ENCODE data around the gene FANCI. TPM values are rescaled to one million over a fixed set of nuclear protein-coding genes. Genes with fewer than 3 reads are reported as not detected.
A peak's percentile ranks its signal among the peaks of the same experiment; 100 is the strongest.

The FANCI gene
- total and polyA plus RNA-seq, 2 of the 13 experiments (the other 11 are each of a cell fraction or from before 2014, with no cell fraction given): 15.7 to 68.8 TPM

DNA sequence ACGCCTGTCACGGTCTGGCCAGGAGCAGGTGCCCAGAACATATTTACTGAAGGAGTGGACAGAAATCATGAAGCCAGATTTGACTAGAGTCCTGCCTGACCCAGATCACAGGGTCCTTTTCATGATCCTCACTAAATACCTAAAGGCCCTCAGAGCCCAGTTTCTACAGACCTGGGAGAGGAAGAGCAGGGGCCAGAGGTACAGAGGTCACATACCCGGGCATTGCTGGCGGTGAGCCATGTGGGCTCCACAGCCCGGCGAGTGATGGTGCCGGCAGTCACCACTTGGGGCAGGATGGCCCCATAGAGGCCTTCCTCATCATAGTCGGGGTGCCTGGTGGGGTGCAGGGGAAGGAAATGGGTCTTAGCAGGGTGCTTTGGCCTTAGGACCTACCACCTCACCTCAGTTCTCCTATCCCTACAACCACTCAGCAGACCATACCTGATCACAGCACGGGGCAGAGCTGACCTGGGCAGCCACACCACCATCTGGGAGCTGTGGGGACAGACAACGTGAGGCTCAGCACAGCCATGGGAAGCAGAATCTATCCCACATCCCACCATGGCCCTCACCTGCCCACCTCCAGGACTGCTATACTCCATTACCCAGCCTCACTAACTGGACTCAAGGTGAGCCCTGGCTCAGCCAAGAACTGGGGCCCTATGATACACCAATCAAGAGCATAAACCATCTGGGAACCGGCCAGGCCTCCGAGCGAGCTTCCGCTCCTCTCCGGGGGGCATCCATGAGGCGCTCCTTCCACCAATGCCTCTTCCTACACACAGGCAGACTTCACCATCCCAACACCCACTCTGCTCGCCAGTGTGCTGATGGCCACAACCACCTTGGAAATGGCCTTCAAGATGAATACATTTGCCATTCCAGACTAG, 78.0 kb downstream of the FANCI start (continued):
- TF ChIP-seq CTCF (CRISPR knock-in tag; IDR thresholded peaks at IDR 0.05) (peak; percentile 71), SMAD9 (CRISPR knock-in tag; IDR thresholded peaks at IDR 0.05) (no peak), POLR2AphosphoS5 (IDR thresholded peaks at IDR 0.05; ENCODE audit: low read depth, low read length) (no peak), HMGXB4 (CRISPR knock-in tag; IDR thresholded peaks at IDR 0.05; ENCODE audit: borderline replicate concordance in 1 of 2, low read depth in 1 of 2) (peak in 1 of 2 experiments; percentile 20; a peak in 1 of 4 replicates), ZSCAN21 (CRISPR knock-in tag; IDR thresholded peaks at IDR 0.05; ENCODE audit: borderline replicate concordance) (no peak), THAP11 (CRISPR knock-in tag; IDR thresholded peaks at IDR 0.05) (no peak), NCOR1 (IDR thresholded peaks at IDR 0.05; ENCODE audit: borderline replicate concordance, low read length) (peak; percentile 57; the same call in 1 of the 2 replicates), ZNF430 (CRISPR knock-in tag; IDR thresholded peaks at IDR 0.05) (no peak), ZNF709 (CRISPR knock-in tag; IDR thresholded peaks at IDR 0.05) (no peak), RXRB (CRISPR knock-in tag; IDR thresholded peaks at IDR 0.05; ENCODE audit: borderline replicate concordance) (peak; percentile 64; the same call in 1 of the 2 replicates), PAXIP1 (CRISPR knock-in tag; conservative IDR thresholded peaks at IDR 0.05) (peak; percentile 77), GFI1 (CRISPR knock-in tag; IDR thresholded peaks at IDR 0.05; ENCODE audit: borderline replicate concordance) (peak; percentile 49; the same call in 1 of the 2 replicates), PTBP1 (IDR thresholded peaks at IDR 0.05; ENCODE audit: low read depth, low read length, poor library complexity, severe bottlenecking) (no peak), JDP2 (CRISPR knock-in tag; IDR thresholded peaks at IDR 0.05; ENCODE audit: borderline replicate concordance) (no peak), NKX3-1 (CRISPR knock-in tag; IDR thresholded peaks at IDR 0.05) (no peak), MEF2D (CRISPR knock-in tag; IDR thresholded peaks at IDR 0.05) (no peak)
- TF ChIP-seq, protein P1, sequence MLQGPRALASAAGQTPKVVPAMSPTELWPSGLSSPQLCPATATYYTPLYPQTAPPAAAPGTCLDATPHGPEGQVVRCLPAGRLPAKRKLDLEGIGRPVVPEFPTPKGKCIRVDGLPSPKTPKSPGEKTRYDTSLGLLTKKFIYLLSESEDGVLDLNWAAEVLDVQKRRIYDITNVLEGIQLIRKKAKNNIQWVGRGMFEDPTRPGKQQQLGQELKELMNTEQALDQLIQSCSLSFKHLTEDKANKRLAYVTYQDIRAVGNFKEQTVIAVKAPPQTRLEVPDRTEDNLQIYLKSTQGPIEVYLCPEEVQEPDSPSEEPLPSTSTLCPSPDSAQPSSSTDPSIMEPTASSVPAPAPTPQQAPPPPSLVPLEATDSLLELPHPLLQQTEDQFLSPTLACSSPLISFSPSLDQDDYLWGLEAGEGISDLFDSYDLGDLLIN (CRISPR knock-in tag; IDR thresholded peaks at IDR 0.05; ENCODE audit: borderline replicate concordance): no peak
- TF ChIP-seq, protein P2, sequence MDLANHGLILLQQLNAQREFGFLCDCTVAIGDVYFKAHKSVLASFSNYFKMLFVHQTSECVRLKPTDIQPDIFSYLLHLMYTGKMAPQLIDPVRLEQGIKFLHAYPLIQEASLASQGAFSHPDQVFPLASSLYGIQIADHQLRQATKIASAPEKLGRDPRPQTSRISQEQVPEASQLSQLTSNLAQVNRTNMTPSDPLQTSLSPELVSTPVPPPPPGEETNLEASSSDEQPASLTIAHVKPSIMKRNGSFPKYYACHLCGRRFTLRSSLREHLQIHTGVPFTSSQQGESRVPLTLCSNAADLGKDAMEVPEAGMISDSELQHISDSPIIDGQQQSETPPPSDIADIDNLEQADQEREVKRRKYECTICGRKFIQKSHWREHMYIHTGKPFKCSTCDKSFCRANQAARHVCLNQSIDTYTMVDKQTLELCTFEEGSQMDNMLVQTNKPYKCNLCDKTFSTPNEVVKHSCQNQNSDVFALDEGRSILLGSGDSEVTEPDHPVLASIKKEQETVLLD (CRISPR knock-in tag; IDR thresholded peaks at IDR 0.05; ENCODE audit: low read depth): no peak

All from HepG2 (cell line).